A549 treated with DMSO at 1 μM for 4 hours (cell line): Measurements from ENCODE around the gene BCLAF3. TPM values are rescaled to one million over a fixed set of nuclear protein-coding genes. Genes with fewer than 3 reads are reported as not detected.

Experiments
- total RNA-seq: library from RNA; stranded (reverse); fragments of 200-300 nt; extraction: Qiagen RNA extraction; gene quantifications from 5 replicates; pipeline ENCODE4 v1.2.3, GENCODE V29; 2022; ENCODE audit warnings: low read depth

Gene BCLAF3
- 2.8 to 4.6 TPM (median 3.5 TPM) in 5 replicates for total RNA-seq

DNA sequence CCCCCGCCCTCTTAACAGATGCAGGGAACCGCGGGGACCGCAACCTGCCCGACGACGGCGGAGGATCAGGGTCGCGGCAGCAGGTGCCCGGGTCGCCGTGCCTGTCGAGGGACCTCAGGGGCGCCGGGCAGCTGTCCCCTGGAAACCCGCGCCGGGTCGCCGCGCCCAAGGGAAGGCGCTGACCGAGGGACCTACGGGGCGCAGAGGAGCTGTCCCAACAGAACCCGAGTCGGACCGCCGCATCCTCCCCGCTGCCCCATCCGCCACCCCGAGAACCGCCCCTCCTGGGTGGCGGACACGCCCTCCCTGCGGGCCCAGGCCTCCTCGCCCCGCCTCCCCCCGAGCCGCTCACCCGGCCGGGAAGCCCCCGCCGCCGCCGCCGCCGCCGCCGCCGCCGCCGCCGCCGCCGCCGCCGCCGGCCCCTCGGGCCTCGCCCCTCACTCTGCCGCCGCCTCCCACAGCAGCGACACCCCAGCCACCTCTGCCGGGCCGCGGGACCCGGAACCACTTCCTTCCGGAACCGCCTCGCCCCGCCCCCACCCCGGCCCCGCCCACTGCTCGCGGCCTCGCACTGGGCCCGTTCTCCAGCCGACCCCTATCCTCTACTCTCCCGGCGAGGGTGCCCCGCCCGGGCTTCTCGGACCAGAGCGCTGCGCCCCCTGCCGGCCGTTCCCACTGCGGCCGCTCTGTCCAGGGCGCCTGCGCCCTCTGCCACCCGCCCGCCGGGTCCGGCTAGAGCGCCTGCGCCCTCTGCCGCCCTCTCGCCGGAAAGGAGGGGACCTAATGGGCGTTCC is at the start of gene BCLAF3:
Gene BCLAF3, minus strand, starts transcription at position 506 of the 794 bp plus-strand sequence. CDS start 20,797 bp downstream, outside the sequence.

Other genes with a start within 250 kb of the BCLAF3 start
- 73.4 to 90.1 TPM (median 80.7 TPM) in 5 replicates for gene SH3KBP1, start 103.5 kb downstream of the BCLAF3 start, total RNA-seq
- 5.3 to 7.1 TPM (median 5.7 TPM) in 5 replicates for gene MAP7D2, start 125.8 kb upstream of the BCLAF3 start, total RNA-seq
- 91.1 to 130 TPM (median 112 TPM) in 5 replicates for gene EIF1AX, start 150.8 kb upstream of the BCLAF3 start, total RNA-seq